GM21786 (cell line): Measurements from ENCODE around the gene FRY.
A peak's percentile ranks its signal among the peaks of the same experiment; 100 is the strongest.

Experiments used
- ATAC-seq: cut with Tn5 transposase; IDR thresholded peaks from one replicate; pipeline ENCODE4 v1.9.1; 2021; ENCODE audit not compliant: unreplicated experiment

Gene FRY

DNA sequence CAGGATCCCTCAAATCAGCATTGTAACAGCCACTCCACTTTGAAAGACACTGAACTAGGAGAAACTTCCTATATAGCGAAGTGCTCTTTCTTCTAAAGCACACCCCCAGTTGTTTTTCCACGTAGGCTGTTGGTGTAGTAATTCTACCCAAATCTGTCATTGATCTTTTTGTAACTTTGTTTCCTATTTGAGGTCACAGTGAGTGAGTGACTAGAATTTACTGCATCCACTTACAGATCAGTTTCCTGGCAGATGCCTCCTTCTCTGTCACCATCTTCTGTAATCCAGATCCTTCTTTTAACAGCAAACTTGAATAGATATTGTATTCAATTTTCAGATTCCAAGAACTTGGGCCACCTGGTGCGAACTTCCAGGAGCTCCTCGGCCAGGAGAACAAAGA lies 268.3 kb downstream of the FRY start:
- ATAC-seq = no peak

DNA sequence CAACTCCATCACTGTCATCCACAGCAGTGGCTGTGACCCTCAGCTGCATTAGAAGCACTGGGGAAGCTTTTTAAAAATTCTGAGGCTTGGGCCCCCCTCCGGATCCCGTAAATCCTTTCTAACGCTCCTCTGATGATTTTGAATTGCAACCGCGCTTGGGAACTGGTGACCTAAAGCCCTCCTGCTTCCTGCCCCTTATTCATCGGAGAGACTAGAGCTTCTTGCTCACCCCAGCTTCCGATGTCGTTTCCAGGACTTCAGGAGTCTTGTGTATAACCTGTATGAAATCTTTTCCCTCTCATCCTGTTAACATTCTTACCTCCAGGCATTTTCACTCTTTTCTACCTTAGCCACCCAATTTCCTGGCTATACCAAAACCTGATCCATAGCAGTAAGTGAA lies 268.8 kb downstream of the FRY start:
- no peak for ATAC-seq

DNA sequence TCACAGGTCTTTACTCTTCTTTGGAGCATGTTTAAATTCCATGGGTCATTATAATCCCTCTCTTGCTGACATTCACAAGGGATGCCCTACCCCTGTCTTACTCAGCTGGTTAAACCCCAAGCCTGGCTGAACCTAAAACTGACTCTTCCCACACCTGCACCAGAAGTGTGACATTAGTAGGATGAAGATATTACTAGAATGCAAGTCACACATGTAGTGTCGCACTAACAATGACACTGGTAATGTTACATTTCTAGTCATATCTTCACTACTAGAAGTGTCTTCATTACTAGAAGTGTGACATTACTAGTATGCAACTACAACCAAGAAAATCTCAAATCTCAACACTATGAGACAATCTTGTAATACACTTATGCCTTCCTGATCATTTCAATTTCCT lies 269.3 kb downstream of the FRY start:
- ATAC-seq = no peak

DNA sequence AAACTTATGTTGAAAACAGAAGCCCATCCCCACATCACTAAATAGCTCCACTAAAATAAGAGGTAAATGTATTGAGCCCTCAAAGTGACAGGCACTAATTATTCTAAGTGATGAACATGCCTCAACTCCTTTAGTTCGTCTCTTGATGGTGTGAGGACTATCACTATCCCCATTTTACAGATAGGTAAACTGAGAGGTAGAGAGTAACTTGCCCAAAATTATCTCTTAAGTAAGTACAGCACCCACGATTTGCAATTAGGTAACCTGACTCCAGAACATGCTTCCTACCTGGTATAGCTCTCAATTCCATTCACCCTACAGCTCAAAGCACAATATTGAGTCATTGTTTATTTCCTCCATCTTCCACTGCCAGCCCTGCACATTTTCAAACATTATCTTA lies 270.9 kb downstream of the FRY start:
- no peak for ATAC-seq

DNA sequence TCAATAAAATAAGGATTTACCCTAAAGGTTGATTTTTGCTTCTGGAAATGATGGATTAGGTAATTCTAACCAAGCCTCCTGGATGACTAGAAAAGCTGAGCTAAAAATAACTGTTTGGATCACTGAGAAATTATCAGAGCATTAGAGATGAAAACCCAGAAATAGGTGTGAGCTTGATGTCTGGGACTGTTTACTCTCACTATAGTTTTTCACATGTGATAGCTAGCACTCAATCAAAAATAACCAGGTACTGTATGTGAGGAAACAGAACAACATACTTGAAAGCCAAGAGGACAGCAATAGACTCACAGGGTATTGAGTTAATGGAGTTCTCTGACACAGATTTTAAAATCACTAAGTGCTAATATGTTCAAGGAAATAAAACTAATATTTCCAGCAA lies 274.1 kb downstream of the FRY start:
- ATAC-seq = no peak

DNA sequence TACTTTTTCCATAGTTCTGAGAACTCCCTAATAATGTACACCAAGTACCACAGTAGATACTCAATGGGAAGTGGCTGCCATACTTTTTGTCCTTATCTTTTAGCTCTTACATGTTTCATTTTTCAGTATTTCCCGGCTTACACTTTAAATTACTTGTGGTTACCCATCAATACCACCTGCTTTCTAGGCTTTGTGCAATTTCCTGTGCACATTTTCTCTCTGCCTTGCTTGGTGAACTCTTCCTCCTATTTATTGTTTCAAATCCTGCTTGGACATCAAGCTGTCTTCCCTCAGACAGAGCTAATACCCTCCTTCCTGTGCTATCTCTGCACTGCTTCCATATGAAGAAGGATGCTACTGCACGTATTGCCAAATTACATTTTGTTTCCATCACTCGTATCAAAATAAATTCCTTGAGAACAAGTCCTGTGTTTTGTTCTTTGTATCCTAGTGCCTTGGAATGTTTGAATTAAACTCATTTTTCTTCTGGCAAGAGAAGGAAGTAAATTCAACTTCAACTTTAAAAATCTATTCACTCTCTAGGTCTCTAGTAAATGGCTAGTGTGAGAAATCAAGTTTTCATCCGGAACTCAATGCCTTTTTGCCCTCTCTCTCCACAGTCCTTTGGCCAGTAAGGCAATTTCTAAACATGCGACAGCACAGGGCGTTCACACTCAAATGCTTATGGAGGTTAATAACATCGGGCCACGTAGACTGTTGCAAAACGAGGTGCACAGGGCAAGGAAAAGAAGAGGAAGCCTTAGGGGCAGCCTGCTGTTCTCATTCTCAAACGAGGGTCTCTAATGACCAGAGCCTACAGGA lies 277.9 kb downstream of the FRY start:
- no peak for ATAC-seq

DNA sequence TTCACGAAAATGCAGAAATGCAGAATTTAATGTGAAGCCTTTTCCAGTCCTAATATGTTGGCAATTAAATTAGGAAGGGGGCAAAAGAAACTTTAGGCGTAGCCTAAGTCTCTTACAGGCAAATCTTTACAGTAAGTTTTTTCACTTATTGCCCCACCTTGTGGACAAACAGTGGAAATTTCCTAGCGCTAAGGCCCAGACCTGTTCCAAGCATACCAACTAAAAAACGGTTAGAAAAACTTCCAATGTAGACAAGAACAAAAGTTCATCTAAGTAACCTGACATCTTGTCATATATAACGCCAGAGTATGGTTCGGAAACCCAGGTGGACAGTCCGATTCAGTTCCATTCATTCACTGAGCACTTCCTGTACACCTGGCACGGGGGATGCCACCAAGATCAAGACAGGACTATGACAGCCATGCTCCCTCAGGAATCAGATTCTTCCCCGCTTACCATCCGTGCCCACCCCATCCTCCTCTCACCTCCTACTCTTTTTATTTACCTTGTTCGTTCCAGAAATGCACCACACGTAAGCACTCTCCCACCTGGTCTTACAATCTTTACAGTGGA lies 278.6 kb downstream of the FRY start:
- no peak for ATAC-seq

DNA sequence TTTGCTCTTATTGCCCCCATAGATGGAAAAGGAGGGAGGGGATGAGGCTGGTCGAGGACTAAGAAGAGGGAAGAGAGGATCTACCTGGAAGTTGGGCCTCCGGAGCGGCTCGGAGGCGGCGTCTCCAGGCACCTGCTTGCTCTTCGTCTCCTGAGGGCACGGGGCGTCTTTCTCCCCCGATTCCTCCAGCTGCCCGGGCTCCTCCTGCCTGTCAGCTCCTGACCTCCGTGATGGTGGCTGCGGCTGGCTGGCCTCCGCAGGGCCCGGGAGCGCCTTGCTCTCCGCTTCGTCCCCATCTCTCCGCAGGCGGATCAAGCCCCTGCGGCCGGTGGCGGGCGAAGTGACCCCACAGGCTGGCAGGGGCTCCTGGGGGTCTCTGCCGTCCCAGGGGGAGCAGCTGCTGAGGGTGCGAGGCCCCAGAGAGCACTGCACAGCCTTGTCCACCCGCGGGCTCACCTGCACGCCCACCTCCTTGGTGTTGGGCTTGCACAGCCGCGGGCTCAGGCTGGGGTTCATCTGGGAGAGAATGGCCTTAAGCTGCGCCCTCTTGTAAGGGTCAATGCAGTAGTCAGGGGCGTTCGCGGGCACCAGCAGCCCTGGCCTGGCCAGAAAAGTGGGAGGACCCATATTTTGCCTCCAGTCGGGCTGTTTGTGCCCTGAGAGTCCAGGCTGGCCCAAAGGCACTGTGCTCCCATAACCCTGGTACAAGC lies 279.8 kb downstream of the FRY start:
- ATAC-seq = no peak

DNA sequence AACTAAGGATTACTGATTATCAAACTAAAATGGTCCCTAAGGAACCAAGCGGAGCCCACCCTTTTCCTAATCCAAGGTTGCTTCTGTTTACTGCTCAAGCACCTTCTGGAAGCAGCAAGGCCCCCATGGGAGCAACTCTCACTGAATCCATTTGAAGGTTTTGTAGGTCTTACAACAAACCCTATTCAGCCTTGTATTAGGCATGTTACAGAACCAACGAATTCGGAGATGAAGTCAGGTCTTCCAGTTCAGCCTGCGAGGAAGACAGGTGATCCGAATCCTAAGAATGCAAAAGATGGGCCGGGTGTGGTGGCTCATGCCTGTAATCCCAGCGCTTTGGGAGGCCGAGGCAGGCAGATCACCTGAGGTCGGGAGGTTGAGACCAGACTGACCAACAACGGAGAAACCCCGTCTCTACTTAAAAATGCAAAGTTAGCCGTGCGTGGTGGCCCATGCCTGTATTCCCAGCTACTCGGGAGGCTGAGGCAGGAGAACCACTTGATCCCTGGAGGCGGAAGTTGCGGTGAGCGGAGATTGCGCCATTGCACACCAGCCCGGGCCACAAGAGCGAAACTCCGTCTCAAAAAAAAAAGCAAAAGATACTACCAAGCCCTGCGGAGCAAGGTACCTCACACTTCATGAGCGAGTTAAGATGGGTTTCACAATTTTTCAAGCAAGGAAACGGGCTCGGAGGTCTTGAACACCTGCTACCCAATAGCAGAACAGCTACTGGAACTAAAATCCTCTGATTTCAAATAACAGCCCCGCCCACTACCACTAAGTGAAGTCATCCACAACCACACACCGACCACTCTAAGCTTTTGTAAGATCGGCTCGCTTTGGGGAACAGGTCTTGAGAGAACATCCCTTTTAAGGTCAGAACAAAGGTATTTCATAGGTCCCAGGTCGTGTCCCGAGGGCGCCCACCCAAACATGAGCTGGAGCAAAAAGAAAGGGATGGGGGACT lies 283.0 kb downstream of the FRY start:
- peak; percentile 3 for ATAC-seq

DNA sequence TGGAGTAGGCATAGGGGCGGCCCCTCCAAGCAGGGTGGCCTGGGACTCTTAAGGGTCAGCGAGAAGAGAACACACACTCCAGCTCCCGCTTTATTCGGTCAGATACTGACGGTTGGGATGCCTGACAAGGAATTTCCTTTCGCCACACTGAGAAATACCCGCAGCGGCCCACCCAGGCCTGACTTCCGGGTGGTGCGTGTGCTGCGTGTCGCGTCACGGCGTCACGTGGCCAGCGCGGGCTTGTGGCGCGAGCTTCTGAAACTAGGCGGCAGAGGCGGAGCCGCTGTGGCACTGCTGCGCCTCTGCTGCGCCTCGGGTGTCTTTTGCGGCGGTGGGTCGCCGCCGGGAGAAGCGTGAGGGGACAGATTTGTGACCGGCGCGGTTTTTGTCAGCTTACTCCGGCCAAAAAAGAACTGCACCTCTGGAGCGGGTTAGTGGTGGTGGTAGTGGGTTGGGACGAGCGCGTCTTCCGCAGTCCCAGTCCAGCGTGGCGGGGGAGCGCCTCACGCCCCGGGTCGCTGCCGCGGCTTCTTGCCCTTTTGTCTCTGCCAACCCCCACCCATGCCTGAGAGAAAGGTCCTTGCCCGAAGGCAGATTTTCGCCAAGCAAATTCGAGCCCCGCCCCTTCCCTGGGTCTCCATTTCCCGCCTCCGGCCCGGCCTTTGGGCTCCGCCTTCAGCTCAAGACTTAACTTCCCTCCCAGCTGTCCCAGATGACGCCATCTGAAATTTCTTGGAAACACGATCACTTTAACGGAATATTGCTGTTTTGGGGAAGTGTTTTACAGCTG lies 283.9 kb downstream of the FRY start, which contains the start of the genes BRCA2 and ZAR1L:
Gene BRCA2 (plus strand): TSS at position 271 of the 790 bp plus-strand sequence. CDS start 953 bp downstream, outside the sequence.
Gene ZAR1L (minus strand): TSS at position 126 of the 790 bp plus-strand sequence. CDS start 3,438 bp downstream, outside the sequence.
- ATAC-seq = peak; percentile 92

DNA sequence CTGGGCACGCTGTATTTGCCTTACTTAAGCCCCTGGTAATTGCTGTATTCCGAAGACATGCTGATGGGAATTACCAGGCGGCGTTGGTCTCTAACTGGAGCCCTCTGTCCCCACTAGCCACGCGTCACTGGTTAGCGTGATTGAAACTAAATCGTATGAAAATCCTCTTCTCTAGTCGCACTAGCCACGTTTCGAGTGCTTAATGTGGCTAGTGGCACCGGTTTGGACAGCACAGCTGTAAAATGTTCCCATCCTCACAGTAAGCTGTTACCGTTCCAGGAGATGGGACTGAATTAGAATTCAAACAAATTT lies 284.4 kb downstream of the FRY start:
- ATAC-seq = peak; percentile 40

DNA sequence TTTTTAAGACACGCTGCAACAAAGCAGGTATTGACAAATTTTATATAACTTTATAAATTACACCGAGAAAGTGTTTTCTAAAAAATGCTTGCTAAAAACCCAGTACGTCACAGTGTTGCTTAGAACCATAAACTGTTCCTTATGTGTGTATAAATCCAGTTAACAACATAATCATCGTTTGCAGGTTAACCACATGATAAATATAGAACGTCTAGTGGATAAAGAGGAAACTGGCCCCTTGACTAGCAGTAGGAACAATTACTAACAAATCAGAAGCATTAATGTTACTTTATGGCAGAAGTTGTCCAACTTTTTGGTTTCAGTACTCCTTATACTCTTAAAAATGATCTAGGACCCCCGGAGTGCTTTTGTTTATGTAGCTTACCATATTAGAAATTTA lies 284.9 kb downstream of the FRY start:
- ATAC-seq = no peak

DNA sequence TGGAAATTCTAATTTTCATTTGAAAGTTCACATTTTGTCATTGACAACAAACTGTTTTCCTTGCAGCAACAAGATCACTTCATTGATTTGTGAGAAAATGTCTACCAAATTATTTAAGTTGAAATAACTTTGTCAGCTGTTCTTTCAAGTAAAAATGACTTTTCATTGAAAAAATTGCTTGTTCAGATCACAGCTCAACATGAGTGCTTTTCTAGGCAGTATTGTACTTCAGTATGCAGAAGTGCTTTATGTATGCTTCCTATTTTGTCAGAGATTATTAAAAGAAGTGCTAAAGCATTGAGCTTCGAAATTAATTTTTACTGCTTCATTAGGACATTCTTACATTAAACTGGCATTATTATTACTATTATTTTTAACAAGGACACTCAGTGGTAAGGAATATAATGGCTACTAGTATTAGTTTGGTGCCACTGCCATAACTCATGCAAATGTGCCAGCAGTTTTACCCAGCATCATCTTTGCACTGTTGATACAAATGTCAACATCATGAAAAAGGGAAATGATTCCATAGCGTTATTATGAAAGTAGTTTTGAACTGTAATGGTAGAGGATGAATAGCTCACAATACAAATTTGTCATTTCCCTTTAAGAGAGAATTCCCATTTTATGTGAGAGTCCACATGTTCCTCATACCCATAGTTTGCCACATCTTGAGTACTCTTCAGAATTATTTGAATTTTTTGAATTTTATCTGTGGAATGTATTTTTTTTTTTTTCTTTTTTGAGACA lies 286.3 kb downstream of the FRY start:
- ATAC-seq = no peak

DNA sequence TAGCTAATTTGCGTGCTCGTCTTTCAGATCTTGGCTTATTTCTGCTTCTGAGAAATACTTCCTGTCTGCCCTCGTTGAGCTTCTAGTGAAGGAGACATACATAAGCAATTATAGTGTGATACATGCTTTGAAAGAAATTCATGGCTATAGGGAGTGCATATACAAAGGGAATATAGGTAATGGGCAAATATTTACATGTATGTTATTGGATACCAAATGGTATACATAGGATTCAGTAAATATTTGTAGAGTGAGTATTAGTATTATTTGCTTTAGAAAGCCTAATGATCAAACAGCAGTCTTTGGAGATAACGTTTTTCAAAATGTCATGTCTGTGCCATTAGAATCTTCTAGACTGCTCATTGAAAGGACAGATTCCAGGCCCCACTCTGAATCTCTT lies 289.0 kb downstream of the FRY start:
- ATAC-seq = no peak

DNA sequence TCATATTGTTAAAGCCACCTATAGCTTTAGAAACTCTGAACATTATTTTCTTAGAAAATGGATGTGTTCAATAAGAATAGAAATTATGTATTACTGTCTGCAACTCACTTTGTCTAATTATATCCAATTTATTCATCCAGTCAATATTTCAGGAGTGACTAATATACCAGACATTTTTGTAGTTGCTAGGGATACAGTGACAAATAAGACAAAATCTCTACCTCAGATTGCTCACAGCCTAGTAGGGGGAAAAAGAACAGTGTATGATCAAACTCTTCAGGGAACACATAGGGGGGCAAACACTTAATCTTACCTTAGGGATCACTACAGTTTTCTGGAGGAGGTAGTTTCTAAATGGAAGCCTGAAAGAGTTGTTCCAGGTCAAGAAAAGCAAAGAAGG lies 292.3 kb downstream of the FRY start:
- no peak for ATAC-seq

DNA sequence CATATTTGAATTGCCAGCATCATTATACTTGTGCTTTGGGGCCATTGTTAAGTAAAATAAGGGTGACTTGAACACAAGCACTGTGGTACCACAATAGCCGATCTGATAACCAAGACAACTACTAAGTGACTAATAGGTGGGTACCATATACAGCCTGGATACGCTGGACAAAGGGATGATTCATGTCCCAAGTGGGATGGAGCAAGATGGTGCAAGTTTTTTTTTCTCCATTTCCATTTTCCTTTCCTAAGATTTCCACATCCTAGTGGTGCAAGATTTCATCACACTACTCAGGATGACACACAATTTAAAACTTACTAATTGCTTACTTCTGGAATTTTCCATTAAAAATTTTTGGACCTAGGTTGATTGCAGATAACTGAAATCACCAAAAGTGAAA lies 298.9 kb downstream of the FRY start:
- ATAC-seq = no peak

DNA sequence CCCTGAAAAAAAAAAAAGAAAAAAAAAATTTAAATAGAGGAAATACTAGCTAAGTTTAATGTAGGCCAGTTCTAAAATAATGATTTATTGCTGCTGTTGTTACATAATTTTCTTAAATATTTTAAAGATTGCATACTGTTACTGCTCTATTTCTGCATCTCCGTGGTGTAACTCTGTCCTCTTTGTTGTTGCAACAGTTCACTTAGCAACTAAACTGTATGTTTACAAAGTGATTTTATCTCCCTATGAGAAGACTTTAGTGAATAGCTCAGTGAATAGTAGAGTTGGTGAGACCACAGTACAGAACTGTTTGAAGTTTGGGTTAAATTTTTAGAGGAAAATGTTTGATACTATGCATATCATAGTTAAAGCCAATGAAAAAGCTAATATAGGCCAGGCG lies 303.1 kb downstream of the FRY start:
- no peak for ATAC-seq

DNA sequence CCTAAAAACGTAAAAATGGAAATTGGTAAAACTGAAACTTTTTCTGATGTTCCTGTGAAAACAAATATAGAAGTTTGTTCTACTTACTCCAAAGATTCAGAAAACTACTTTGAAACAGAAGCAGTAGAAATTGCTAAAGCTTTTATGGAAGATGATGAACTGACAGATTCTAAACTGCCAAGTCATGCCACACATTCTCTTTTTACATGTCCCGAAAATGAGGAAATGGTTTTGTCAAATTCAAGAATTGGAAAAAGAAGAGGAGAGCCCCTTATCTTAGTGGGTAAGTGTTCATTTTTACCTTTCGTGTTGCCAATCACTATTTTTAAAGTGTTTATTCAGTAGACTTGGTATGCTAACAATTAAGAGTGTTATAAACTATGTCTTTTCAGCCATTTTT lies 309.3 kb downstream of the FRY start:
- ATAC-seq = no peak

DNA sequence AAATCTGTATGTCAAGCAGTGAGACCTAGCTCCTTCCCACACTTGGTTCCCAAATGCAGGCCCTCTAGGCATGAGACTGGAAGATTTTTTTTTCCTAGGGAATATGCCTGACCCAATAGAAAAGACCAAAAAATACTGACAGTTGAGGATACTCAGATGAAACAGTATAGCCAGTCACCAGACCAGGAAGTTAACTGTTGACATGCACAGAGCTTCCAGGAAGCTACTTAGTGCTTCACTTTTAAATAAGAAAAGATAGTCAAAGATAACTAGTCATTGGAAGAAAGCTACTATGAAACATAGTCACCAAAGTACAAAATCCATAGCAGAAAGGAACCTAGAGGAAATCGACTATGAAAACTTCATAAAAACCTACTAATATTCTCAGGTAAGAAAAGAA lies 316.1 kb downstream of the FRY start:
- no peak for ATAC-seq
